Fibroblast of skin of right biceps (primary cell): ENCODE data around the gene NDST4.

Source experiments
- DNase-seq: peaks from one replicate; pipeline ENCODE4 v3.0.0-alpha.2; 2013

Gene NDST4

GRCh38 chr4:115113506-115114106 lies at the start of gene NDST4:
NDST4 (minus strand) TSS chr4:115113620; CDS start chr4:115077036, 36,584 bp downstream.
- DNase-seq = peak; percentile 70

- DNase-seq = peak; percentile 60
Measured at GRCh38 chr4:115159141-115159540, 45.7 kb upstream of the NDST4 start.

- peak; percentile 41 for DNase-seq
Measured at GRCh38 chr4:115158296-115158695, 44.9 kb upstream of the NDST4 start.

DNA sequence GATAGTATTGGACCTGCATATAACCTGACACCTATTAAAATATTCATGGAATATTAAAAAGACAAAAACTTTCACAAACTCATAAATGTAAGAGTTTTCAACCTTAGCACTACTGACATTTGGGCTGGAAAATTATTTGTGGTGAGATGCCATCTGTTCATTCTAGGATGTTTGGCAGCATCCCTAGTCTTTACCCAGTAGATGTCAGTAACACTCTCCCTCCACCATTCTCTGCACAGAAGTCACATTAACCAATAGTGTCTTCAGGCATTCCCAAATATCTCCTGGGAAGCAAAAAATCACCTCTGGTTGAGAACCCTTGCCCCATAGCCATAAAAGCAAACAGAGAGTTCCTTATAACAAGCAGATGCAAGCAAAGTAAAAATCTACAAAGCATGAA lies 41.4 kb upstream of the NDST4 start:
- peak; percentile 18 for DNase-seq

GRCh38 chr4:115152965-115153364 lies 39.5 kb upstream of the NDST4 start:
- DNase-seq = no peak

GRCh38 chr4:115152081-115152480 lies 38.7 kb upstream of the NDST4 start:
- no peak for DNase-seq

- no peak for DNase-seq
Measured at GRCh38 chr4:115149106-115149505, 35.7 kb upstream of the NDST4 start.

DNA sequence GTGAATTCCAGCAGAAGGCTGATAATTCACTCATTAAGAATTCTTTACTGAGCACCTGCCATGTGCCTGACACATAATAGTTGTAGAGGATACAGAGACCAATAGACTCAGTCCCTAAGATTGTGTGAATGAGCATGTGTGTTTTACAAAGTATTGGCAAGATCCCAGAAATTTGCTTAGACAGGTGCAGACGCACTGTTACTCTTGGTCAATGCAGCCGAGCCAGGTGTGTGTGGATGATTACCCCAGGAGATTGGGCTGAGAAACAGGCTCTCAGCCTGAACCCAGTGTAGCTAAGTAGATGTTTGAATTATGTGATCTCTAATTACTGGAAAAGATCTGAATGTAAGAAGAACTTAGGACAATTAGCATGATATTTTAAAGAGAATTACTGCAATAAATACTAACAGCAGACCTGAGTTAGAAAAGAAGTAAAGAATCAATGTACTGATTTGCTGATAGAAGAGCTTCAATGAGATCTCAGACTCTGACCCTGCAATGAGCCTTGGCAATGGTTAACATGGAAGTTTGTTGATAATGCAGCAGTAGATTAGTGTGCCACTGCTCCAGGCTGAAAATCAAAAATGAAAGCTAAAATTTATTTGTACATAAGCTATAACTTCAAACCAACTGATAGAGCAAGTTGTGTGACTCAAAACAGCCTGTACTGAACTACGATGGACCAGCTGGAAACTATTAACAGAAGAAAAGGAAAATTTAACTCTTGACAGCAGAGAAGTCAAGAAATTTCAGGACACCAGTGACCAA lies 32.2 kb upstream of the NDST4 start:
- DNase-seq = no peak

DNA sequence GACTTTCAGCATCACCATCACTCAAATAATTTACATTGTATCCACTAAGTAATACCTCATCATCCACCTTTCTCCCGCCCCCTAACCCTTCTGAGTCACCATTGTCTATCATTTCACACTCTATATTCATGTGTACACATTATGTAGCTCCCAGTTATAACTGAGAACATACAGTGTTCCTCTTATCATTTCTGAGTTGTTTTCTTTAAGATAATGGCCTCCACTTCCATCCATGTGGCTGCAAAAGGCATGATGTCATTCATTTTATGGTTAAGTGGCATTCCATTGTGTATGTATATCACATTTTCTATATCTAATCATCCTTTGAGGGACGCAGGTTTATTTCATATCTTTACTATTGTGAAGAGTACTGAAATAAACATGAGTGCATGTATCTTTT lies 14.6 kb upstream of the NDST4 start:
- peak; percentile 10 for DNase-seq

- peak; percentile 44 for DNase-seq
Measured at GRCh38 chr4:115126491-115126890, 13.1 kb upstream of the NDST4 start.

GRCh38 chr4:115121351-115122043 lies 8.1 kb upstream of the NDST4 start:
- no peak for DNase-seq

- DNase-seq = no peak
Measured at GRCh38 chr4:115119804-115120352, 6.5 kb upstream of the NDST4 start.

DNA sequence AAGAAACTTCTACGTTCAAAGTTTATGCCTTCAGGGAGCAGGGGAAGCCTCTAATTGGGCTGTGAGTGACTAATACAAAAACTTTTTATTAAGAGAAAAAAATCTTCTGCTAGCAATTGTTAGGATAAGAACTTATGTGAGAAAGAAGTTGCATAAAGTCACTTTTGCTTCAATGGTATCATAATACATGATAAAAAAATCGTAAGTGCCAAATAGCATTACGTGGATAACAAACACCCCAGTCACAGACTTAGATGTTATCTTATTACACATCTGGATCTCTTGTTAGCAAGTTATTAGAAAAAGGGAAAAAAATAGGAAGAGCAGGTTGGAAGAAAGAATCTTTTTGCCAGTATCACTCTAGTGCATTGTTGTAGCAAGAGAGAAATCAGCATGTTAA lies 4.2 kb upstream of the NDST4 start:
- DNase-seq = no peak

GRCh38 chr4:115110191-115111181 lies 2.9 kb downstream of the NDST4 start:
- no peak for DNase-seq

- no peak for DNase-seq
Measured at GRCh38 chr4:115108850-115109249, 4.6 kb downstream of the NDST4 start.

GRCh38 chr4:115107411-115107810 lies 6.0 kb downstream of the NDST4 start:
- DNase-seq = no peak

DNA sequence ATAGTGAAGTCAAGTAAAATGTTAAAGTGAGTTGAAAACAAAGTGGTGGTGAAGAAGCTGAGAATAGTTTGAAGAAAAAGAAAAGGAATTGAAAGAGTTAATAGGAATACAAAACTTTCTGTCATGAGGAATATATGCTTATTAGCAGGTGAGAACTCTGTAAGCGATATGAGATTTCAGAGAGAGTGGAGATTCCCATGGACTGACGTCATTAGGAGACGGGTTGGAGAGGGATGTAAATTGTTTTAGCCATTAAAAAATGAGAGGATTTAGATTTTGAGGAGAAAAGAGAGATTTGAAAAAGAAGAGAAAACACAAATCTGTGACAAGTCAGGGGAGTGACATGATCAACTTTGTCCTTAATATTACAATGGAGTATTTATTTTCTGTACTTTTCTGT lies 11.7 kb downstream of the NDST4 start:
- DNase-seq = no peak

- peak; percentile 11 for DNase-seq
Measured at GRCh38 chr4:115090483-115091075, 22.8 kb downstream of the NDST4 start.

DNA sequence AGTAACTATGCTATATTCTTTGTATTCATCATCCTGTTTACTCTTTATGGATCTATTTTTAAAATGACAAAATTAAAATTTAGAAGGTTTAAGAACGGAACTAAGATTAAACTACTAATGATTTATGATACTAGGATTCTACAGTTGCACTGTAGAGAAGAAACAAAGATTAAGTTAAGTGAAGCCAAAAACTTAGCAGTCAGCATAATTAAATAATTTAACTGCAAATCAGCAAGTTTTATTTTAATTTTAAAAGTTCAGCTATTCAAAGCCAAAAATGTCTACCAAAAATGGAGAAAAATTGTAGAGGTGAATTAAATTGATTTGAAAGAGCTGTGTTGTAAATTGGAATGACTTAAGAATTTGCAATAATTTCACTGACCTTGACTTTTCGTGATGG lies 30.8 kb downstream of the NDST4 start:
- no peak for DNase-seq

- DNase-seq = no peak
Measured at GRCh38 chr4:115076691-115077090, 36.7 kb downstream of the NDST4 start.

DNA sequence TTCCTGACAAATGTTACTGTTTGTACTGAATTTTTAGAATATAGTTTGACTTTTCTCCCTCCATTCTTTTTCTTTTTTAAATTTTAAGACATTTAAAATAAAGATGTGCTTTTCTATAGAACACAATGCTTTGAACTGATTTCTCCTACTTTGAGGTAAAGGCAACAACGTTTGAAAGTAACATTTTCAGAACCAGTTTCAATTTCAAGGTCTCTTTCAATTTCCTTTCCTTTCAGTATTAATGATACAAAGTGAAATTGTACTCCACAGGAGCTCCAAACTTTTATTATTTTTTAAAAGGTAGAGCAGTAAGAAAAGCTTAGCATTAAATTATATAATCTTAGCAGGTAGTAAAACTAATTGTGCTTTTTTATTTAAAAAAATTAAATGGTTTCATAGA lies 54.9 kb downstream of the NDST4 start:
- DNase-seq = no peak

DNA sequence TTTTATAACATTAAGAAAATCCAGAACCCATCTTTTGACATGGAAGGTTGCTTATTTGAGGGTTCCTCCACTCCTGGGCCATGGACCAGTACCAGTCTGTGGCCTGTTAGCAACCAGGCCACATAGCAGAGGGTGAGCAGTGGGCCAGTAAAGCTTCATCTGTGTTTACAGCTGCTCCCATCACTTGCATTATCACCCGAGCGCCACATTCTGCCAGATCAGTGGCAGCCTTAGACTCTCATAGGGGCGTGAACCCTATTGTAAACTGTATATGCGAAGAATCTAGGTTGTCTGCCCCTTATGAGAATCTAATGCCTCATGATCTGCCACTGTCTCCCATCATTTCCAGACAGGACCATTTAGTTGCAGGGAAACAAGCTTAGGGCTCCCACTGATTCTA lies 58.6 kb downstream of the NDST4 start:
- no peak for DNase-seq
